ENCODE results near the gene IL17F. TPM values are rescaled to one million over a fixed set of nuclear protein-coding genes. Genes with fewer than 3 reads are reported as not detected.

Gene IL17F
- total RNA-seq, 2 experiments from 2014 or later, result not detected

GRCh38 chr6:52195886-52196285 is 48.4 kb downstream of the IL17F start:
- Histone ChIP-seq H3K4me2 (ENCODE audit: low read length) (no peak overlapping the region), H3K27ac (ENCODE audit: low read depth, low read length, poor library complexity, severe bottlenecking) (no peak overlapping the region), H3K79me2 (ENCODE audit: insufficient read depth, low read depth, low read length) (no peaks in the 10 kb centered on the region), H3K4me3 (ENCODE audit: low read depth, low read length, poor library complexity, severe bottlenecking) (no peak overlapping the region), H3K9me3 (ENCODE audit: low read length) (0 out of 2 replicates have a peak, but pooled peaks cover under 1% of the 10 kb centered on the region), H3K36me3 (ENCODE audit: insufficient read depth, low read length) (no peaks in the 10 kb centered on the region), H3K4me1 (ENCODE audit: insufficient read depth, low read length, poor library complexity, severe bottlenecking) (no peaks in the 10 kb centered on the region), H2AFZ (ENCODE audit: low read length) (no peak overlapping the region), H3K9me2 (ENCODE audit: insufficient read depth, low read length) (no peaks in the 10 kb centered on the region), H4K20me1 (ENCODE audit: insufficient read depth, low read length) (no peaks in the 10 kb centered on the region)
- intact Hi-C loops (cut with micrococcal nuclease; ENCODE audit: unreplicated experiment), result no loop called here
- ChIA-PET CTCF (ENCODE audit: unreplicated experiment) (no interaction called here), POLR2A (no interaction called here)
- TF ChIP-seq, protein P1, sequence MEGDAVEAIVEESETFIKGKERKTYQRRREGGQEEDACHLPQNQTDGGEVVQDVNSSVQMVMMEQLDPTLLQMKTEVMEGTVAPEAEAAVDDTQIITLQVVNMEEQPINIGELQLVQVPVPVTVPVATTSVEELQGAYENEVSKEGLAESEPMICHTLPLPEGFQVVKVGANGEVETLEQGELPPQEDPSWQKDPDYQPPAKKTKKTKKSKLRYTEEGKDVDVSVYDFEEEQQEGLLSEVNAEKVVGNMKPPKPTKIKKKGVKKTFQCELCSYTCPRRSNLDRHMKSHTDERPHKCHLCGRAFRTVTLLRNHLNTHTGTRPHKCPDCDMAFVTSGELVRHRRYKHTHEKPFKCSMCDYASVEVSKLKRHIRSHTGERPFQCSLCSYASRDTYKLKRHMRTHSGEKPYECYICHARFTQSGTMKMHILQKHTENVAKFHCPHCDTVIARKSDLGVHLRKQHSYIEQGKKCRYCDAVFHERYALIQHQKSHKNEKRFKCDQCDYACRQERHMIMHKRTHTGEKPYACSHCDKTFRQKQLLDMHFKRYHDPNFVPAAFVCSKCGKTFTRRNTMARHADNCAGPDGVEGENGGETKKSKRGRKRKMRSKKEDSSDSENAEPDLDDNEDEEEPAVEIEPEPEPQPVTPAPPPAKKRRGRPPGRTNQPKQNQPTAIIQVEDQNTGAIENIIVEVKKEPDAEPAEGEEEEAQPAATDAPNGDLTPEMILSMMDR (conservative IDR thresholded peaks at IDR 0.05; ENCODE audit: low read length), result no peak
- no peak for TF ChIP-seq EZH2phosphoT487 (IDR thresholded peaks at IDR 0.05; ENCODE audit: borderline replicate concordance, low read depth, low read length)
- DNase-seq (ENCODE audit: low spot score), result no peak
- BruUV-seq (replicated peaks), result no TSS peak

DNA sequence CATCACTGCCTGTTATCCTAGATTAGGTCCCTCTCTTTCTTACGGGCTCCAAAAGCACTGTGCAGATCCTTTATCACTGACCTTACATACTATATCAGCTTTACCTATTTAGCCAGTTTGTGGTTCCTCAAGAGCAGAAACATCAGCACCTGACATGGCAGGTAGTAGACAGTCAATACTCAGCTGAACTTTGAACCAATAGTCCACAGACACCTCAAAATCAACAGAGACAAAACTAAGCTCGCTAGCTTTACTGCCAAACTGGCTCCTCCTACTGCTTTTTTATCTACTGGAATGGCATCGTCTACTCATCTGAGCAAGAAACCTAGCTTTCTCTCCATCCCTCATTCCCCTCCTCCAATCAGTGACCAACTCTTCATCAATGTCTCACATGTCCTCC is 52.5 kb downstream of the IL17F start:
- no peak overlapping the region for H3K4me3 ChIP-seq (ENCODE audit: low read depth, low read length, poor library complexity, severe bottlenecking)
- no peaks in the 10 kb centered on the region for H3K36me3 ChIP-seq (ENCODE audit: insufficient read depth, low read length)
- no peak overlapping the region for H3K27ac ChIP-seq (ENCODE audit: low read depth, low read length, poor library complexity, severe bottlenecking)
- TF ChIP-seq, protein P1 (conservative IDR thresholded peaks at IDR 0.05; ENCODE audit: low read length), result no peak
- TF ChIP-seq EZH2phosphoT487 (IDR thresholded peaks at IDR 0.05; ENCODE audit: borderline replicate concordance, low read depth, low read length), result no peak
- H3K9me3 ChIP-seq (ENCODE audit: low read length), result no peaks in the 10 kb centered on the region
- H3K79me2 ChIP-seq (ENCODE audit: insufficient read depth, low read depth, low read length), result no peaks in the 10 kb centered on the region
- H4K20me1 ChIP-seq (ENCODE audit: insufficient read depth, low read length), result no peaks in the 10 kb centered on the region
- DNase-seq (ENCODE audit: low spot score), result no peak
- H2AFZ ChIP-seq (ENCODE audit: low read length), result no peak overlapping the region
- H3K9me2 ChIP-seq (ENCODE audit: insufficient read depth, low read length), result no peaks in the 10 kb centered on the region
- H3K4me2 ChIP-seq (ENCODE audit: low read length), result no peak overlapping the region
- BruUV-seq (replicated peaks), result no TSS peak
- intact Hi-C loops (cut with micrococcal nuclease; ENCODE audit: unreplicated experiment), result no loop called here
- CTCF ChIA-PET (ENCODE audit: unreplicated experiment), result no interaction called here
- no peaks in the 10 kb centered on the region for H3K4me1 ChIP-seq (ENCODE audit: insufficient read depth, low read length, poor library complexity, severe bottlenecking)
- POLR2A ChIA-PET, result interaction anchor here (0.6 kb wide), 1 partner anchor 202 kb away, joined by 5 read pairs; no protein-coding TSS in a partner anchor

- BruUV-seq (replicated peaks), result no TSS peak
- TF ChIP-seq EZH2phosphoT487 (IDR thresholded peaks at IDR 0.05; ENCODE audit: borderline replicate concordance, low read depth, low read length), result no peak
- TF ChIP-seq, protein P1 (conservative IDR thresholded peaks at IDR 0.05; ENCODE audit: low read length), result no peak
- no peak for DNase-seq (ENCODE audit: low spot score)
- Histone ChIP-seq H4K20me1 (ENCODE audit: insufficient read depth, low read length) (no peaks in the 10 kb centered on the region), H3K9me3 (ENCODE audit: low read length) (no peaks in the 10 kb centered on the region), H3K27ac (ENCODE audit: low read depth, low read length, poor library complexity, severe bottlenecking) (no peak overlapping the region), H3K4me3 (ENCODE audit: low read depth, low read length, poor library complexity, severe bottlenecking) (no peak overlapping the region), H3K9me2 (ENCODE audit: insufficient read depth, low read length) (no peaks in the 10 kb centered on the region), H2AFZ (ENCODE audit: low read length) (no peak overlapping the region), H3K4me1 (ENCODE audit: insufficient read depth, low read length, poor library complexity, severe bottlenecking) (no peaks in the 10 kb centered on the region), H3K36me3 (ENCODE audit: insufficient read depth, low read length) (no peaks in the 10 kb centered on the region), H3K4me2 (ENCODE audit: low read length) (no peak overlapping the region), H3K79me2 (ENCODE audit: insufficient read depth, low read depth, low read length) (no peaks in the 10 kb centered on the region)
- ChIA-PET POLR2A (no interaction called here), CTCF (ENCODE audit: unreplicated experiment) (no interaction called here)
- intact Hi-C loops (cut with micrococcal nuclease; ENCODE audit: unreplicated experiment), result no loop called here
Measured at GRCh38 chr6:52190409-52190808, 53.9 kb downstream of the IL17F start.
